Progenitor cell of endocrine pancreas (in vitro differentiated cells): ENCODE results near the gene PANX1. TPM values are rescaled to one million over a fixed set of nuclear protein-coding genes. Genes with fewer than 3 reads are reported as not detected.
A peak's percentile ranks its signal among the peaks of the same experiment; 100 is the strongest.

ENCODE experiments used
- DNase-seq: peaks from one replicate; pipeline ENCODE4 v3.0.0; 2021; ENCODE audit warnings: low spot score; ENCODE audit not compliant: unreplicated experiment
- H3K27ac Mint-ChIP-seq: 2 replicates; pipeline ENCODE4 v1.8.0; 2021; ENCODE audit warnings: mild to moderate bottlenecking, moderate library complexity, mixed read lengths
- H3K27me3 Mint-ChIP-seq: 2 replicates; pipeline ENCODE4 v1.8.0; 2021; ENCODE audit warnings: mixed read lengths
- H3K36me3 Mint-ChIP-seq: 2 replicates; pipeline ENCODE4 v1.8.0; 2022; ENCODE audit warnings: mixed read lengths; ENCODE audit not compliant: insufficient read depth
- H3K4me1 Mint-ChIP-seq: 2 replicates; pipeline ENCODE4 v1.8.0; 2021; ENCODE audit warnings: low read depth, mixed read lengths
- H3K4me3 Mint-ChIP-seq: 2 replicates; pipeline ENCODE4 v1.8.0; 2021; ENCODE audit warnings: low read depth, mild to moderate bottlenecking, moderate library complexity, mixed read lengths
- H3K9me3 Mint-ChIP-seq: 2 replicates; pipeline ENCODE4 v1.8.0; 2021; ENCODE audit warnings: low read depth, mixed read lengths
- total RNA-seq: library from RNA; stranded (reverse); gene quantifications from 2 replicates; pipeline ENCODE4 v1.2.1, GENCODE V29; 2021
- TF ChIP-seq, protein P1 (sequence below): fragments of 200-600 bp; sonication (generic); IDR thresholded peaks from one replicate; pipeline ENCODE4 v1.5.0; 2021; ENCODE audit warnings: antibody characterized with exemption, mild to moderate bottlenecking; ENCODE audit not compliant: unreplicated experiment

PANX1 gene
- total RNA-seq, 1 donor from 2014 or later, result 31.9 TPM

DNA sequence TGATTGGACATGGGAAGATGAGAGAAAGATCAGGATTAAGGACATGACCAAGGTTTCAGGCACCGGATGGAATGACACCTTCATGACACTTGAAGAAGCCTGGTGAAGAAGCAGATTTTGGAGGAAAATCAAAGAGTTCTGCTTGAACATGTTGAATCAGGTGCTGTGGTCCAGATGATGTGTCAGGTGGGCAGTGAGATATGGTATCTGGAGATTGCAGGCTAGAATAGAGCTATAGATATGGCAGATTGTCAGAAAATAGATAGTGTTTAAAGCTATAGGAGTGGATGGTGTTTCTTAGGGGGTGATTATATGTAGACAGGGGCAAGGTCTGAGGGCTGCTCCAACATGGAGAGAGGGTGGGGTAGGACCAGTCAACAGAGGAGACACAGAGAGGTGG is 40.2 kb downstream of the PANX1 start:
- peaks cover 12% of the 10 kb centered on the region for H3K36me3 Mint-ChIP-seq

DNA sequence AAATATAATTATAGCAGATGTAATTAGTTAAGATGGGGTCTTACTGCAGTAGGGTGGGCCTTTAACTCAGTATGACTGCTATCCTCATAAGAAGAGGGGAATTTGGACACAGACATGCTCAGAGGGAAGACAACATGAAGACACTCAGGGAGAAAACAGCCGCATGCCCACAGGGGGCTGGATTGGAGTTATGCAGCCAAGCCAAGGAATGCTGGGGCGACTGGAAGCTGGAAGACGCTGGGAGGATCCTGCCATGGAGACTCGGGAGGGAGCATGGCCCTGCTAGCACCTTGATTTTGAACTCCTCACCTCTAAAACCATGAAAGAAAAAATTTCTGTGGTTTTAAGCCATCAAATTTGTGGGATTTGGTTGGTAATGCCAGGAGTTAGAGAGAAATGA is 40.9 kb downstream of the PANX1 start:
- Mint-ChIP-seq H3K9me3 (peaks cover 3% of the 10 kb centered on the region), H3K27ac (no peak overlapping the region), H3K4me3 (no peak overlapping the region), H3K27me3 (no peaks in the 10 kb centered on the region), H3K36me3 (peaks cover 9% of the 10 kb centered on the region), H3K4me1 (peaks cover 5% of the 10 kb centered on the region)
- TF ChIP-seq, protein P1, sequence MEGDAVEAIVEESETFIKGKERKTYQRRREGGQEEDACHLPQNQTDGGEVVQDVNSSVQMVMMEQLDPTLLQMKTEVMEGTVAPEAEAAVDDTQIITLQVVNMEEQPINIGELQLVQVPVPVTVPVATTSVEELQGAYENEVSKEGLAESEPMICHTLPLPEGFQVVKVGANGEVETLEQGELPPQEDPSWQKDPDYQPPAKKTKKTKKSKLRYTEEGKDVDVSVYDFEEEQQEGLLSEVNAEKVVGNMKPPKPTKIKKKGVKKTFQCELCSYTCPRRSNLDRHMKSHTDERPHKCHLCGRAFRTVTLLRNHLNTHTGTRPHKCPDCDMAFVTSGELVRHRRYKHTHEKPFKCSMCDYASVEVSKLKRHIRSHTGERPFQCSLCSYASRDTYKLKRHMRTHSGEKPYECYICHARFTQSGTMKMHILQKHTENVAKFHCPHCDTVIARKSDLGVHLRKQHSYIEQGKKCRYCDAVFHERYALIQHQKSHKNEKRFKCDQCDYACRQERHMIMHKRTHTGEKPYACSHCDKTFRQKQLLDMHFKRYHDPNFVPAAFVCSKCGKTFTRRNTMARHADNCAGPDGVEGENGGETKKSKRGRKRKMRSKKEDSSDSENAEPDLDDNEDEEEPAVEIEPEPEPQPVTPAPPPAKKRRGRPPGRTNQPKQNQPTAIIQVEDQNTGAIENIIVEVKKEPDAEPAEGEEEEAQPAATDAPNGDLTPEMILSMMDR, result no peak
- DNase-seq, result no peak

More for the DNA sequence above, 40.2 kb downstream of the PANX1 start:
- Mint-ChIP-seq H3K27ac (no peak overlapping the region), H3K4me3 (no peak overlapping the region), H3K9me3 (peaks cover 5% of the 10 kb centered on the region), H3K27me3 (no peaks in the 10 kb centered on the region), H3K4me1 (peaks cover 1% of the 10 kb centered on the region)
- TF ChIP-seq, protein P1, result no peak
- DNase-seq, result no peak

DNA sequence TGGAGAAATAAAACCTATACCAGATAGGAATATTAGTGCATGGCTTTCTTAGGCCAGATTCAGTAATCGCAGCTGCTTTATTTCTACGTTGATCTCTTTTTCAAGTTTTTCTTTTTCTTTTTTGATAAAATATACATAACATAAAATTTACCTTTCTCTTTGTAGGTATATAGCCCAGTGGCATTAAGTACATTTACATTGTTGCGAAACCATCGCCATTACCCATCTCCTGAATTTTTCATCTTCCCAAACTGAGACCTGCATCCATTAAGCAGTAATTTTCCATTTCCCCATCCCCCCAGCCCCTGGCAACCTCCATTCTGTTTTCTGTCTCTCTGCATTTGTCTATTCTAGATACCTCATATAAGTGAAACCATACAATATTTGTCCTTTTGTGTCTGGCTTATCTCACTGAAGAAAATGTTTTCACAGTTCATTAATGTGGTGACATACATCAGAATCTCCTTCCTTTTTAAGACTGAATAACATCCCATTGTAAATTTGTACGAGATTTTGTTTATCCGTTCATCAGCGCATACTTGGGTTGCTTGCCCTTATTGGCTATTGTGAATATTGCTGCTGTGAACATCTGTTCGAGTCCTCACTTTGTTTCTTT is 41.4 kb downstream of the PANX1 start:
- Mint-ChIP-seq H3K27ac (no peak overlapping the region), H3K9me3 (peaks cover 3% of the 10 kb centered on the region), H3K36me3 (peaks cover 7% of the 10 kb centered on the region), H3K4me1 (peaks cover 6% of the 10 kb centered on the region), H3K4me3 (no peak overlapping the region), H3K27me3 (no peaks in the 10 kb centered on the region)
- TF ChIP-seq, protein P1, result no peak
- DNase-seq, result no peak

DNA sequence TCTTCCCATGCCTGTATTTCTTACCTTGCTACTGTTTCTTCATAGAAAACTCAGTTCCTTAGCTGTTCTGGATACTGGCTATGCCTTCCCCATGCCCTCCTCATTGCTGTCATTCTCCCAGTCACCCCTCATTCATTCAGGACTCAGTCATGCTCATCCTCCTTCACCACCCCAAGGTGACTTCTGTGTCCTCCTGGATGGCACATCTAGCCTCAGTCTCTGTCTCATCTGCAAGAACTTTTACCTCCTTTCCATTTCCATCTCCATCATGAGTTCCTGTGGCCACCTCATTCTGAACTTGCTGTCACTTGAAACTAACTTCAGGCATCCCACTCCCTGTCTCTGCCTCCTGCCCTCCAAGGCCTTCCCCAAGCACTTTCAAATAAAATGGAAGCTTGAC is 42.3 kb downstream of the PANX1 start:
- TF ChIP-seq, protein P1, result no peak
- no peak for DNase-seq
- Mint-ChIP-seq H3K4me3 (no peak overlapping the region), H3K27me3 (no peaks in the 10 kb centered on the region), H3K27ac (no peak overlapping the region), H3K9me3 (peaks cover 2% of the 10 kb centered on the region), H3K4me1 (peaks cover 6% of the 10 kb centered on the region), H3K36me3 (peaks cover 6% of the 10 kb centered on the region)

DNA sequence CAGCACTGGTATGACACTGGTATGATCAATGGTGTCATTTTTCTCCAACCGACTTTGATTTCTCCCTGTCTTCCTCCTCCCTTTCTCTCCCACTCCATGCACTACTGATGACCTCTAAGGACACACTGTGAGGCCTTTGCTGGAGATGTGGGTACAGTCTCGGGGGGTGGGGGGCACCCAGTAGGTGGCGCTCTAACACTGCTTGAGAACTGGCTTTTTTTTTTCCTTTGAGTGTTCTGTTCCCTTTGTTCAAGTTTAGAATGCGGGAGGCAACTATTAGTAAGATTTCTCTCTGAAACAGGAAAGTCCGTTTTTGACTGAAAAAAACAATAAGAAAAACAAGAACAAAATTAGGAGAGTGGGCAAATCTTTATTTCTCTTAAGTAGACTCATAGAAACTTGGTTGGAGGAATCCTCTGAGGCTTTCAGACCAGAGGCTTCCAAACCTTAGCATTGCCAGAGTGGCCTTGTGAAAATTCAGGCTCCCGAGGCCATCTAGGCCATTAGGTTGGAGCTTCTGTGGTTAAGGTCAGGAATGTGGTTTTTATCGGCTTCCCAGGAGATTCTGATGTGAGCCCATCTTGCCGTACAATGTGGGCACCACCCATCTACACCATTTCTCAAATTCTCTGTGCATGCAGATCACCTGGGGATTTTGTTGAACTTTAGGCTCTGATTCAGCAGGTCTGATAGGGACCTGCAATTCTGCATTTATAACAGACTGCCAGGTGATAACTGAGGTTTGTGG is 43.2 kb downstream of the PANX1 start:
- H3K4me1 Mint-ChIP-seq, result peaks cover 6% of the 10 kb centered on the region
- H3K9me3 Mint-ChIP-seq, result no peaks in the 10 kb centered on the region
- TF ChIP-seq, protein P1, result peak; percentile 57
- H3K27me3 Mint-ChIP-seq, result no peaks in the 10 kb centered on the region
- no peak for DNase-seq
- peaks cover 4% of the 10 kb centered on the region for H3K36me3 Mint-ChIP-seq
- no peak overlapping the region for H3K4me3 Mint-ChIP-seq
- no peak overlapping the region for H3K27ac Mint-ChIP-seq
